H1 (cell line): ENCODE measurements around the gene VIPR2. TPM values are rescaled to one million over a fixed set of nuclear protein-coding genes. Genes with fewer than 3 reads are reported as not detected.

Experiments
- CTCF ChIA-PET: fragments of 300-600 bp; sonication (Branson Sonifier 250); formaldehyde crosslinking; loops from one replicate; lab custom pipeline; 2021; ENCODE audit not compliant: partially characterized antibody; lab: Charles Lee
- POLR2A ChIA-PET: fragments of 300-600 bp; sonication (Branson Sonifier 250); formaldehyde crosslinking; loops from one replicate; lab custom pipeline; 2021; ENCODE audit warnings: inconsistent platforms; ENCODE audit not compliant: partially characterized antibody; lab: Charles Lee
- DNase-seq, 2 experiments: peaks; one replicate each; pipeline versions ENCODE4 v3.0.0 to v3.0.0-alpha.2; 2010 to 2022; ENCODE audit warnings: low spot score in 2 of 2, low read depth in 1 of 2, mixed read lengths in 1 of 2
- FAIRE-seq: peaks from 2 replicates; lab custom pipeline; 2011; peaks lifted over from hg19 to GRCh38; lab: Jason Lieb, UNC
- H2AFZ ChIP-seq: 2 replicates; pipeline ENCODE4 v1.8.1; 2012; ENCODE audit warnings: low read length, inconsistent platforms
- H2AK5ac ChIP-seq: 2 replicates; pipeline ENCODE4 v1.6.1; 2013; ENCODE audit warnings: low read depth, low read length
- H2BK120ac ChIP-seq: replicated peaks from 2 replicates; pipeline ENCODE3; 2013; ENCODE audit warnings: low read depth, low read length, inconsistent platforms
- H2BK12ac ChIP-seq: 2 replicates; pipeline ENCODE4 v1.6.1; 2013; ENCODE audit warnings: low read depth, low read length
- H2BK15ac ChIP-seq: 2 replicates; pipeline ENCODE4 v1.6.1; 2013; ENCODE audit warnings: low read length
- H2BK20ac ChIP-seq: 2 replicates; pipeline ENCODE4 v1.6.1; 2013; ENCODE audit warnings: low read length
- H2BK5ac ChIP-seq: 2 replicates; pipeline ENCODE4 v1.6.1; 2013; ENCODE audit warnings: low read depth, low read length
- H3K14ac ChIP-seq: 2 replicates; pipeline ENCODE4 v1.6.1; 2013; ENCODE audit warnings: inconsistent platforms; ENCODE audit not compliant: insufficient read length
- H3K18ac ChIP-seq: 2 replicates; pipeline ENCODE4 v1.6.1; 2013; ENCODE audit warnings: low read length; ENCODE audit errors: extremely low read depth
- H3K23ac ChIP-seq: 2 replicates; pipeline ENCODE4 v1.6.1; 2013; ENCODE audit warnings: inconsistent platforms; ENCODE audit not compliant: insufficient read length
- H3K23me2 ChIP-seq: 2 replicates; pipeline ENCODE4 v1.6.1; 2013; ENCODE audit warnings: low read depth, low read length
- H3K27ac ChIP-seq: 2 replicates; pipeline ENCODE4 v1.6.1; 2011; ENCODE audit warnings: low read depth, low read length, inconsistent platforms
- H3K27me3 ChIP-seq, 4 experiments: replicated peaks in 1 of 4; 1 replicate in 1 of 4; 2 replicates in 3 of 4; pipeline versions ENCODE4 v1.6.1 to v1.8.1; 2011 to 2013; ENCODE audit warnings: low read length in 3 of 4, mild to moderate bottlenecking in 3 of 4, inconsistent platforms in 2 of 4, mixed read lengths in 2 of 4, moderate library complexity in 1 of 4; ENCODE audit not compliant: control insufficient read depth in 3 of 4, insufficient read depth in 3 of 4; ENCODE audit errors: extremely low read depth in 1 of 4
- H3K36me3 ChIP-seq, 4 experiments: 2 replicates each; pipeline versions ENCODE4 v1.6.1 to v1.8.1; 2011 to 2013; ENCODE audit warnings: mild to moderate bottlenecking in 4 of 4, low read length in 3 of 4, moderate library complexity in 2 of 4, control low read depth in 1 of 4, inconsistent platforms in 1 of 4; ENCODE audit not compliant: insufficient read depth in 4 of 4, control insufficient read depth in 2 of 4
- H3K4ac ChIP-seq: replicated peaks from 2 replicates; pipeline ENCODE3; 2013; ENCODE audit warnings: low read length, low read depth, mixed read lengths, inconsistent platforms; ENCODE audit not compliant: insufficient read length
- H3K4me1 ChIP-seq, 4 experiments: replicated peaks in 1 of 4; 1 replicate in 1 of 4; 2 replicates in 3 of 4; pipeline versions ENCODE4 v1.6.1 to v1.8.1; 2011 to 2013; ENCODE audit warnings: low read length in 3 of 4, inconsistent platforms in 2 of 4, mixed read lengths in 1 of 4; ENCODE audit not compliant: insufficient read depth in 4 of 4, control insufficient read depth in 3 of 4
- H3K4me2 ChIP-seq, 2 experiments: 2 replicates each; pipeline versions ENCODE4 v1.6.1 to v1.8.1; 2011 to 2013; ENCODE audit warnings: low read depth in 2 of 2, low read length in 2 of 2, control low read depth in 1 of 2, inconsistent platforms in 1 of 2, mild to moderate bottlenecking in 1 of 2; ENCODE audit not compliant: insufficient read depth in 1 of 2
- H3K4me3 ChIP-seq, 4 experiments: fragments of 200-600, 300-600 bp in 1 of 4; sonication (generic), shearing (Covaris generic), sonication (Bioruptor Twin) in 1 of 4; 2 replicates each; pipeline versions ENCODE4 v1.5.1 to v1.8.1; 2011 to 2016; ENCODE audit warnings: low read length in 4 of 4, low read depth in 3 of 4, control low read depth in 2 of 4, inconsistent platforms in 2 of 4, mild to moderate bottlenecking in 2 of 4, mixed read lengths in 1 of 4, moderate library complexity in 1 of 4; ENCODE audit not compliant: insufficient read depth in 2 of 4; ENCODE audit errors: extremely low read depth in 1 of 4
- H3K56ac ChIP-seq: replicated peaks from 2 replicates; pipeline ENCODE3; 2013; ENCODE audit warnings: low read depth, mild to moderate bottlenecking, mixed read lengths, low read length, inconsistent platforms; ENCODE audit not compliant: insufficient read length
- H3K79me1 ChIP-seq: 2 replicates; pipeline ENCODE4 v1.6.1; 2013; ENCODE audit warnings: low read depth, low read length, control low read depth
- H3K79me2 ChIP-seq, 2 experiments: 2 replicates each; pipeline versions ENCODE4 v1.6.1 to v1.8.1; 2012 to 2013; ENCODE audit warnings: low read length in 2 of 2, mild to moderate bottlenecking in 2 of 2, inconsistent platforms in 1 of 2; ENCODE audit not compliant: insufficient read depth in 2 of 2, control insufficient read depth in 1 of 2
- H3K9ac ChIP-seq, 4 experiments: replicated peaks in 1 of 4; 1 replicate in 1 of 4; 2 replicates in 3 of 4; pipeline versions ENCODE4 v1.6.1 to v1.8.1; 2011 to 2013; ENCODE audit warnings: low read depth in 3 of 4, low read length in 3 of 4, control low read depth in 2 of 4, mild to moderate bottlenecking in 2 of 4, moderate library complexity in 2 of 4, inconsistent platforms in 1 of 4; ENCODE audit errors: extremely low read depth in 1 of 4
- H3K9me3 ChIP-seq, 2 experiments: 2 replicates each; pipeline versions ENCODE4 v1.6.1 to v1.8.1; 2012 to 2013; ENCODE audit warnings: mild to moderate bottlenecking in 2 of 2, moderate library complexity in 2 of 2, control low read depth in 1 of 2, inconsistent platforms in 1 of 2, low read depth in 1 of 2, low read length in 1 of 2, mixed read lengths in 1 of 2; ENCODE audit not compliant: insufficient read depth in 2 of 2
- H4K20me1 ChIP-seq, 2 experiments: replicated peaks in 1 of 2; 2 replicates each; pipeline versions ENCODE3 to v1.8.1; 2011 to 2013; ENCODE audit warnings: inconsistent platforms in 2 of 2, low read length in 2 of 2, mild to moderate bottlenecking in 1 of 2; ENCODE audit not compliant: insufficient read depth in 2 of 2, control insufficient read depth in 1 of 2
- H4K5ac ChIP-seq: 2 replicates; pipeline ENCODE4 v1.6.1; 2013; ENCODE audit warnings: low read length, low read depth, mixed read lengths, inconsistent platforms; ENCODE audit not compliant: insufficient read length
- H4K8ac ChIP-seq: 2 replicates; pipeline ENCODE4 v1.8.0; 2013; ENCODE audit warnings: mild to moderate bottlenecking, moderate library complexity, low read length, inconsistent platforms; ENCODE audit not compliant: insufficient read depth; ENCODE audit errors: extremely low read depth
- H4K91ac ChIP-seq: replicated peaks from 2 replicates; pipeline ENCODE3; 2013; ENCODE audit warnings: low read length, mixed read lengths, inconsistent platforms; ENCODE audit not compliant: insufficient read length
- KDM4A ChIP-seq: IDR thresholded peaks from one replicate; pipeline ENCODE4 v1.7.1; 2012; ENCODE audit warnings: low read depth, mild to moderate bottlenecking, moderate library complexity, low read length, inconsistent platforms; ENCODE audit not compliant: severe bottlenecking
- SUZ12 ChIP-seq: fragments of 200-600 bp; sonication (generic); IDR thresholded peaks from 2 replicates; pipeline ENCODE4 v1.6.1; 2012; ENCODE audit warnings: mild to moderate bottlenecking, inconsistent platforms, low read length, moderate library complexity, mixed read lengths
- WGBS, 2 experiments: shearing (Covaris generic) in 1 of 2; methylation state at CpG; one replicate each; pipeline versions ENCODE4 v1.1.6 to v1.1.7; 2013 to 2015; ENCODE audit warnings: low lambda C conversion rate in 2 of 2, mixed read lengths in 2 of 2, inconsistent platforms in 1 of 2, low coverage in 1 of 2, missing lambda C conversion rate in 1 of 2; ENCODE audit not compliant: insufficient replicate concordance in 2 of 2, insufficient coverage in 1 of 2, insufficient read length in 1 of 2; ENCODE audit errors: extremely low coverage in 1 of 2, missing lambda C conversion rate in 1 of 2; 5-methylcytosine and 5-hydroxymethylcytosine counted together
- polyA plus RNA-seq, 7 experiments: library from polyadenylated mRNA; depleted of rRNA in 3 of 7; stranded (reverse) in 5 of 7; unstranded in 2 of 7; fragments of >200 nt in 5 of 7; fragments of 200-250 nt in 2 of 7; gene quantifications; 1 replicate in 5 of 7; 2 replicates in 1 of 7; 4 replicates in 1 of 7; pipeline versions ENCODE4 v1.2.1 to v1.2.3, GENCODE V29; 2011 to 2013; ENCODE audit warnings: missing spikeins in 2 of 7, mixed read lengths in 2 of 7
- total RNA-seq: library from RNA; stranded (reverse); fragmentation: NEBNext Ultra II Directional; extraction: Animal tissue kit (Norgen Biotek cat#: 25700); gene quantifications from 2 replicates; pipeline ENCODE4 v1.2.1, GENCODE V29; 2021

The VIPR2 gene
- total and polyA plus RNA-seq, 2 of the 8 experiments (the other 6 are each of a cell fraction or from before 2014, with no cell fraction given): 2.4 to 6.3 TPM

- H4K20me1 ChIP-seq: no peaks in the 10 kb centered on the region
- H2AFZ ChIP-seq: no peak overlapping the region; the same call in 1 of the 2 replicates
- no peak overlapping the region for H3K27ac ChIP-seq
- H3K56ac ChIP-seq: no peak overlapping the region
- TF ChIP-seq SUZ12 (peak; percentile 27; the same call in 1 of the 2 replicates), KDM4A (no peak)
- FAIRE-seq: no peak
- no peaks in the 10 kb centered on the region for H3K9me3 ChIP-seq
- 12% methylated on average over 30 of the region's 30 CpGs; no CpG with 5 or more reads in 1 of the 2 experiments for WGBS, 2 experiments
- no peak overlapping the region for H3K4ac ChIP-seq
- H2BK12ac ChIP-seq: no peak overlapping the region
- peak overlapping the region; percentile 51 to 79 (median 67) for H3K4me3 ChIP-seq
- no peak overlapping the region for H2BK20ac ChIP-seq
- no peak overlapping the region for H4K8ac ChIP-seq
- no peak overlapping the region for H2BK120ac ChIP-seq
- no peak overlapping the region for H2BK15ac ChIP-seq
- H3K23ac ChIP-seq: no peak overlapping the region
- H3K79me1 ChIP-seq: no peaks in the 10 kb centered on the region
- H3K14ac ChIP-seq: no peak overlapping the region
- POLR2A ChIA-PET: interaction anchor here (0.9 kb wide), 1 partner anchor 14 kb away, joined by 3 read pairs; no protein-coding TSS in a partner anchor
- H3K23me2 ChIP-seq: peaks cover 9% of the 10 kb centered on the region; the same call in 1 of the 2 replicates
- no peak overlapping the region; the same call in 1 of the 2 replicates for H3K18ac ChIP-seq
- peaks cover 13 to 33% (median 25%) of the 10 kb centered on the region in 4 experiments for H3K27me3 ChIP-seq
- peak overlapping the region; percentile 45 to 78; a peak in 3 of 4 replicates for H3K4me2 ChIP-seq
- peaks cover 0 to 3% (median 0%) of the 10 kb centered on the region in 4 experiments; a peak in 1 of 8 replicates for H3K36me3 ChIP-seq
- peaks cover 15 to 39% (median 26%) of the 10 kb centered on the region in 4 experiments for H3K4me1 ChIP-seq
- no peak overlapping the region for H4K5ac ChIP-seq
- H4K91ac ChIP-seq: no peak overlapping the region
- DNase-seq: no peak
- H3K9ac ChIP-seq: no peak overlapping the region; a peak in 1 of 7 replicates
- no peaks in the 10 kb centered on the region for H3K79me2 ChIP-seq
- no peak overlapping the region for H2BK5ac ChIP-seq
- H2AK5ac ChIP-seq: no peak overlapping the region
- CTCF ChIA-PET: no interaction called here
Measured at GRCh38 chr7:159145490-159145855, 806 bp upstream of the VIPR2 start.
